ENCODE results near the gene JADE1.
A peak's percentile ranks its signal among the peaks of the same experiment; 100 is the strongest.

JADE1 gene

GRCh38 chr4:128853741-128854140, 44.2 kb downstream of the JADE1 start:
- Histone ChIP-seq H3K27ac (replicated peaks) (peak overlapping the region; percentile 14; the same call in 1 of the 2 replicates), H3K4me3 (replicated peaks; ENCODE audit: insufficient read depth, low read length) (no peak overlapping the region), H3K27me3 (ENCODE audit: insufficient read depth, poor library complexity, severe bottlenecking) (no peaks in the 10 kb centered on the region)
- DNase-seq (ENCODE audit: low read depth in 1 of 2, low spot score in 1 of 2): no peak
- TF ChIP-seq SPI1 (IDR thresholded peaks at IDR 0.05; ENCODE audit: borderline replicate concordance, low read depth) (no peak), CTCF (IDR thresholded peaks at IDR 0.05; ENCODE audit: insufficient read depth, low read length) (no peak), POLR2AphosphoS5 (IDR thresholded peaks at IDR 0.05; ENCODE audit: low read depth) (no peak), GABPA (IDR thresholded peaks at IDR 0.05; ENCODE audit: low read depth) (no peak)

- DNase-seq (ENCODE audit: low read depth in 1 of 2, low spot score in 1 of 2): peak in 1 of 2 experiments; percentile 51
- H3K27ac ChIP-seq (replicated peaks): peak overlapping the region; percentile 45
- H3K4me3 ChIP-seq (replicated peaks; ENCODE audit: insufficient read depth, low read length): no peak overlapping the region
- no peaks in the 10 kb centered on the region for H3K27me3 ChIP-seq (ENCODE audit: insufficient read depth, poor library complexity, severe bottlenecking)
- no peak for TF ChIP-seq REST (IDR thresholded peaks at IDR 0.05; ENCODE audit: insufficient replicate concordance, low read depth)
- no peak for TF ChIP-seq POLR2AphosphoS5 (IDR thresholded peaks at IDR 0.05; ENCODE audit: low read depth)
- TF ChIP-seq CTCF (IDR thresholded peaks at IDR 0.05; ENCODE audit: insufficient read depth, low read length): no peak
- no peak for TF ChIP-seq SPI1 (IDR thresholded peaks at IDR 0.05; ENCODE audit: borderline replicate concordance, low read depth)
- no peak for TF ChIP-seq GABPA (IDR thresholded peaks at IDR 0.05; ENCODE audit: low read depth)
Measured at GRCh38 chr4:128854433-128854832, 44.9 kb downstream of the JADE1 start.

GRCh38 chr4:128855621-128856020, 46.1 kb downstream of the JADE1 start:
- H3K27me3 ChIP-seq (ENCODE audit: insufficient read depth, poor library complexity, severe bottlenecking): no peaks in the 10 kb centered on the region
- H3K27ac ChIP-seq (replicated peaks): no peak overlapping the region
- no peak for DNase-seq (ENCODE audit: low read depth in 1 of 2, low spot score in 1 of 2)
- no peak overlapping the region for H3K4me3 ChIP-seq (replicated peaks; ENCODE audit: insufficient read depth, low read length)
- 0 out of 2 replicates have a peak, but pooled peaks have one; percentile 13 for TF ChIP-seq POLR2AphosphoS5 (IDR thresholded peaks at IDR 0.05; ENCODE audit: low read depth)
- TF ChIP-seq REST (IDR thresholded peaks at IDR 0.05; ENCODE audit: insufficient replicate concordance, low read depth): no peak

GRCh38 chr4:128856246-128856645, 46.7 kb downstream of the JADE1 start:
- DNase-seq (ENCODE audit: low read depth in 1 of 2, low spot score in 1 of 2): no peak
- no peak overlapping the region for H3K4me3 ChIP-seq (replicated peaks; ENCODE audit: insufficient read depth, low read length)
- no peak overlapping the region for H3K27ac ChIP-seq (replicated peaks)
- H3K27me3 ChIP-seq (ENCODE audit: insufficient read depth, poor library complexity, severe bottlenecking): no peaks in the 10 kb centered on the region
- TF ChIP-seq GABPA (IDR thresholded peaks at IDR 0.05; ENCODE audit: low read depth) (no peak), POLR2AphosphoS5 (IDR thresholded peaks at IDR 0.05; ENCODE audit: low read depth) (no peak), SPI1 (IDR thresholded peaks at IDR 0.05; ENCODE audit: borderline replicate concordance, low read depth) (no peak), CTCF (IDR thresholded peaks at IDR 0.05; ENCODE audit: insufficient read depth, low read length) (no peak), REST (IDR thresholded peaks at IDR 0.05; ENCODE audit: insufficient replicate concordance, low read depth) (no peak)

Data from HL-60 (cell line).